ENCODE measurements around the gene LARGE1. TPM values are rescaled to one million over a fixed set of nuclear protein-coding genes. Genes with fewer than 3 reads are reported as not detected.

Gene LARGE1
- total and polyA plus RNA-seq, 9 of the 15 experiments (the other 6 are each of a cell fraction or from before 2014, with no cell fraction given) = 0.01 to 0.66 (median 0.14) TPM; not detected in 2

DNA sequence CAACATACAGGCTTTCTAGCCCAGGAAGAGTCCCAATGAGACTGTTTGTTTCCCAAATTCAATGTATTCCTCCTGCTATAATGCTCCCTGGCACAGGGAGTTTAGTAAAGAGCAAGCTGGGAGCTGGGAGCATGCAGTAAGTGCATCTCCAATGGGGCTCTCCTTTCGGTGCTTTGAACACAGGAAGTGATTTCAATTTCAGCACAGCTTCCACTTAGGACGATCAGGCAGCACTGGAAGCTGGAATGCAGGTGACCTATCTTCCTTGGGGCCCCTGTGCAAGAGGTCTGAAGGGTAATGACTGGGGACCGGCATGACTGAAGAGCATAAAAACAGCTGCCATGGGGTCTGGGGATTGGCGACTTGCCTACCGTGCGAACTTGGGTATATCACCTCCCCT lies 76.0 kb downstream of the LARGE1 start (continued):
- TF ChIP-seq TFE3 (CRISPR knock-in tag; IDR thresholded peaks at IDR 0.05) (no peak), ETV6 (IDR thresholded peaks at IDR 0.05; ENCODE audit: borderline replicate concordance in 1 of 2, low read depth in 2 of 2, low read length in 1 of 2) (no peak), ETV6 (CRISPR knock-in tag; IDR thresholded peaks at IDR 0.05; ENCODE audit: borderline replicate concordance) (no peak)

GRCh38 chr22:33842421-33843094 lies 77.7 kb downstream of the LARGE1 start:
- Histone ChIP-seq H3K9ac (ENCODE audit: insufficient read depth in 1 of 2, low read depth in 2 of 2, low read length in 2 of 2) (no peak overlapping the region), H3K27ac (ENCODE audit: extremely low read depth, low read depth, low read length) (no peak overlapping the region), H3K27me3 (ENCODE audit: control insufficient read depth in 2 of 2, insufficient read depth in 2 of 2, low read length in 2 of 2) (no peaks in the 10 kb centered on the region), H2AFZ (ENCODE audit: low read depth, low read length) (no peak overlapping the region), H3K36me3 (ENCODE audit: control insufficient read depth, insufficient read depth, low read length) (no peaks in the 10 kb centered on the region), H3K9me1 (ENCODE audit: control insufficient read depth, insufficient read depth, low read length) (no peaks in the 10 kb centered on the region), H3K79me2 (ENCODE audit: control insufficient read depth, insufficient read depth, low read length) (no peaks in the 10 kb centered on the region), H3K4me1 (replicated peaks in 1 of 2; ENCODE audit: control insufficient read depth in 2 of 2, insufficient read depth in 2 of 2, low read length in 2 of 2) (no peaks in the 10 kb centered on the region), H3K4me2 (ENCODE audit: insufficient read depth, low read length) (no peak overlapping the region), H4K20me1 (replicated peaks; ENCODE audit: control insufficient read depth, insufficient read depth, low read length) (no peaks in the 10 kb centered on the region), H3K9me3 (replicated peaks; ENCODE audit: control insufficient read depth, insufficient read depth, low read depth, low read length) (no peaks in the 10 kb centered on the region), H3K4me3 (no peak overlapping the region)
- intact Hi-C loops (cut with micrococcal nuclease) = no loop called here
- no TSS peak for BruUV-seq (replicated peaks)
- ChIA-PET POLR2A (no interaction called here), CTCF (ENCODE audit: low intra/inter-chr PET ratio) (no interaction called here)
- ATAC-seq = no peak
- 0% methylated on average over 6 of the region's 6 CpGs for WGBS (ENCODE audit: insufficient coverage, low coverage, missing lambda C conversion rate)
- in situ Hi-C loops (cut with MboI) = no loop called here
- FAIRE-seq = no peak
- no peak for DNase-seq (ENCODE audit: extremely low read depth in 1 of 4, low spot score in 3 of 4)
- TF ChIP-seq RUNX1 (IDR thresholded peaks at IDR 0.05; ENCODE audit: low read depth) = no peak
- TF ChIP-seq, protein P1, sequence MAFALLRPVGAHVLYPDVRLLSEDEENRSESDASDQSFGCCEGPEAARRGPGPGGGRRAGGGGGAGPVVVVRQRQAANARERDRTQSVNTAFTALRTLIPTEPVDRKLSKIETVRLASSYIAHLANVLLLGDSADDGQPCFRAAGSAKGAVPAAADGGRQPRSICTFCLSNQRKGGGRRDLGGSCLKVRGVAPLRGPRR (CRISPR knock-in tag; IDR thresholded peaks at IDR 0.05) = no peak
- TF ChIP-seq, protein P2, sequence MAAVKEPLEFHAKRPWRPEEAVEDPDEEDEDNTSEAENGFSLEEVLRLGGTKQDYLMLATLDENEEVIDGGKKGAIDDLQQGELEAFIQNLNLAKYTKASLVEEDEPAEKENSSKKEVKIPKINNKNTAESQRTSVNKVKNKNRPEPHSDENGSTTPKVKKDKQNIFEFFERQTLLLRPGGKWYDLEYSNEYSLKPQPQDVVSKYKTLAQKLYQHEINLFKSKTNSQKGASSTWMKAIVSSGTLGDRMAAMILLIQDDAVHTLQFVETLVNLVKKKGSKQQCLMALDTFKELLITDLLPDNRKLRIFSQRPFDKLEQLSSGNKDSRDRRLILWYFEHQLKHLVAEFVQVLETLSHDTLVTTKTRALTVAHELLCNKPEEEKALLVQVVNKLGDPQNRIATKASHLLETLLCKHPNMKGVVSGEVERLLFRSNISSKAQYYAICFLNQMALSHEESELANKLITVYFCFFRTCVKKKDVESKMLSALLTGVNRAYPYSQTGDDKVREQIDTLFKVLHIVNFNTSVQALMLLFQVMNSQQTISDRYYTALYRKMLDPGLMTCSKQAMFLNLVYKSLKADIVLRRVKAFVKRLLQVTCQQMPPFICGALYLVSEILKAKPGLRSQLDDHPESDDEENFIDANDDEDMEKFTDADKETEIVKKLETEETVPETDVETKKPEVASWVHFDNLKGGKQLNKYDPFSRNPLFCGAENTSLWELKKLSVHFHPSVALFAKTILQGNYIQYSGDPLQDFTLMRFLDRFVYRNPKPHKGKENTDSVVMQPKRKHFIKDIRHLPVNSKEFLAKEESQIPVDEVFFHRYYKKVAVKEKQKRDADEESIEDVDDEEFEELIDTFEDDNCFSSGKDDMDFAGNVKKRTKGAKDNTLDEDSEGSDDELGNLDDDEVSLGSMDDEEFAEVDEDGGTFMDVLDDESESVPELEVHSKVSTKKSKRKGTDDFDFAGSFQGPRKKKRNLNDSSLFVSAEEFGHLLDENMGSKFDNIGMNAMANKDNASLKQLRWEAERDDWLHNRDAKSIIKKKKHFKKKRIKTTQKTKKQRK (IDR thresholded peaks at IDR 0.05; ENCODE audit: borderline replicate concordance, low read depth, low read length) = no peak
- TF ChIP-seq ZNF311 (CRISPR knock-in tag; IDR thresholded peaks at IDR 0.05) = no peak
- no peak for TF ChIP-seq EWSR1 (IDR thresholded peaks at IDR 0.05; ENCODE audit: borderline replicate concordance, low read depth, partially characterized antibody)
- TF ChIP-seq TCF3 (CRISPR knock-in tag; IDR thresholded peaks at IDR 0.05) = no peak
- no peak for TF ChIP-seq CSDE1 (IDR thresholded peaks at IDR 0.05)
- TF ChIP-seq ZFPM2 (CRISPR knock-in tag; IDR thresholded peaks at IDR 0.05) = no peak
- no peak for TF ChIP-seq MITF (IDR thresholded peaks at IDR 0.05)

Data from K562 (cell line).